Common myeloid progenitor, CD34-positive (primary cell): Measurements from ENCODE around the gene ARL8A.
A peak's percentile ranks its signal among the peaks of the same experiment; 100 is the strongest.

Source experiments
- CTCF ChIA-PET: fragments of 350-600 bp; sonication (Branson Sonifier 250); formaldehyde crosslinking; loops from one replicate; lab custom pipeline; 2021; ENCODE audit warnings: antibody characterized with exemption; lab: Charles Lee
- POLR2A ChIA-PET: fragments of 350-600 bp; sonication (Branson Sonifier 250); formaldehyde crosslinking; loops from one replicate; lab custom pipeline; 2021; ENCODE audit warnings: antibody characterized with exemption; lab: Charles Lee
- DNase-seq, 3 donors: peaks; one replicate each; pipeline versions ENCODE4 v3.0.0 to v3.0.0-alpha.2; 2013
- H3K27ac ChIP-seq, 2 experiments: 1 replicate in 1 of 2; 2 replicates in 1 of 2; pipeline ENCODE4 v1.7.0; 2013; ENCODE audit warnings: inconsistent platforms in 2 of 2, low read length in 2 of 2, mild to moderate bottlenecking in 2 of 2, low read depth in 1 of 2, moderate library complexity in 1 of 2; ENCODE audit not compliant: severe bottlenecking in 2 of 2, insufficient read depth in 1 of 2, poor library complexity in 1 of 2
- H3K27me3 ChIP-seq, 5 experiments: replicated peaks in 2 of 5; 1 replicate in 3 of 5; 2 replicates in 2 of 5; pipeline versions ENCODE4 v1.6.1 to v1.7.0; 2013; ENCODE audit warnings: low read length in 4 of 5, mild to moderate bottlenecking in 2 of 5, moderate library complexity in 2 of 5, inconsistent platforms in 1 of 5; ENCODE audit not compliant: insufficient read depth in 5 of 5, control insufficient read depth in 4 of 5
- H3K36me3 ChIP-seq, 4 experiments: 1 replicate in 2 of 4; 2 replicates in 2 of 4; pipeline versions ENCODE4 v1.6.1 to v1.7.0; 2013; ENCODE audit warnings: low read length in 3 of 4, control low read depth in 1 of 4, mild to moderate bottlenecking in 1 of 4; ENCODE audit not compliant: control insufficient read depth in 4 of 4, insufficient read depth in 4 of 4
- H3K4me1 ChIP-seq, 4 experiments: 1 replicate in 3 of 4; 2 replicates in 1 of 4; pipeline versions ENCODE4 v1.6.1 to v1.7.1; 2013; ENCODE audit warnings: low read length in 3 of 4, mild to moderate bottlenecking in 3 of 4, control low read depth in 1 of 4, inconsistent platforms in 1 of 4, moderate library complexity in 1 of 4; ENCODE audit not compliant: control insufficient read depth in 4 of 4, insufficient read depth in 4 of 4; ENCODE audit errors: control extremely low read depth in 1 of 4
- H3K4me3 ChIP-seq, 7 experiments: 1 replicate in 4 of 7; 2 replicates in 3 of 7; pipeline versions ENCODE4 v1.5.1 to v1.7.0; 2013; ENCODE audit warnings: mild to moderate bottlenecking in 7 of 7, low read length in 6 of 7, moderate library complexity in 6 of 7, inconsistent platforms in 2 of 7, low read depth in 2 of 7, control low read depth in 1 of 7; ENCODE audit not compliant: insufficient read depth in 4 of 7, control insufficient read depth in 1 of 7; ENCODE audit errors: extremely low read depth in 1 of 7
- H3K9me3 ChIP-seq, 5 experiments: 1 replicate in 4 of 5; 2 replicates in 1 of 5; pipeline versions ENCODE4 v1.6.1 to v1.7.1; 2013; ENCODE audit warnings: low read length in 4 of 5, mild to moderate bottlenecking in 2 of 5, inconsistent platforms in 1 of 5, low read depth in 1 of 5, moderate library complexity in 1 of 5; ENCODE audit not compliant: control insufficient read depth in 4 of 5, insufficient read depth in 2 of 5; ENCODE audit errors: control extremely low read depth in 1 of 5
- WGBS: methylation state at CpG from one replicate; pipeline ENCODE4 v1.1.5; 2013; ENCODE audit not compliant: insufficient coverage; 5-methylcytosine and 5-hydroxymethylcytosine counted together

The ARL8A gene

GRCh38 chr1:202133496-202133895 lies 11.0 kb downstream of the ARL8A start:
- CTCF ChIA-PET: interaction anchor here (0.7 to 3.9 kb wide), 6 partner anchors 10 to 216 kb away, joined by 3 to 31 read pairs (median 4); partner anchors contain the start of gene ARL8A
- DNase-seq: no peak
- Histone ChIP-seq H3K9me3 (no peaks in the 10 kb centered on the region), H3K4me1 (peaks cover 0 to 4% (median under 1%) of the 10 kb centered on the region in 4 experiments), H3K27me3 (no peaks in the 10 kb centered on the region), H3K36me3 (peaks cover 7 to 54% (median 43%) of the 10 kb centered on the region in 4 experiments), H3K27ac (no peak overlapping the region), H3K4me3 (no peak overlapping the region)
- 91% methylated on average over 6 of the region's 8 CpGs for WGBS
- POLR2A ChIA-PET: no interaction called here

GRCh38 chr1:202133001-202133400 lies 11.5 kb downstream of the ARL8A start:
- CTCF ChIA-PET: interaction anchor here (0.7 to 3.9 kb wide), 6 partner anchors 11 to 217 kb away, joined by 3 to 31 read pairs (median 4); partner anchors contain the start of gene ARL8A
- Histone ChIP-seq H3K27me3 (no peaks in the 10 kb centered on the region), H3K4me1 (peaks cover 0 to 4% (median under 1%) of the 10 kb centered on the region in 4 experiments)

DNA sequence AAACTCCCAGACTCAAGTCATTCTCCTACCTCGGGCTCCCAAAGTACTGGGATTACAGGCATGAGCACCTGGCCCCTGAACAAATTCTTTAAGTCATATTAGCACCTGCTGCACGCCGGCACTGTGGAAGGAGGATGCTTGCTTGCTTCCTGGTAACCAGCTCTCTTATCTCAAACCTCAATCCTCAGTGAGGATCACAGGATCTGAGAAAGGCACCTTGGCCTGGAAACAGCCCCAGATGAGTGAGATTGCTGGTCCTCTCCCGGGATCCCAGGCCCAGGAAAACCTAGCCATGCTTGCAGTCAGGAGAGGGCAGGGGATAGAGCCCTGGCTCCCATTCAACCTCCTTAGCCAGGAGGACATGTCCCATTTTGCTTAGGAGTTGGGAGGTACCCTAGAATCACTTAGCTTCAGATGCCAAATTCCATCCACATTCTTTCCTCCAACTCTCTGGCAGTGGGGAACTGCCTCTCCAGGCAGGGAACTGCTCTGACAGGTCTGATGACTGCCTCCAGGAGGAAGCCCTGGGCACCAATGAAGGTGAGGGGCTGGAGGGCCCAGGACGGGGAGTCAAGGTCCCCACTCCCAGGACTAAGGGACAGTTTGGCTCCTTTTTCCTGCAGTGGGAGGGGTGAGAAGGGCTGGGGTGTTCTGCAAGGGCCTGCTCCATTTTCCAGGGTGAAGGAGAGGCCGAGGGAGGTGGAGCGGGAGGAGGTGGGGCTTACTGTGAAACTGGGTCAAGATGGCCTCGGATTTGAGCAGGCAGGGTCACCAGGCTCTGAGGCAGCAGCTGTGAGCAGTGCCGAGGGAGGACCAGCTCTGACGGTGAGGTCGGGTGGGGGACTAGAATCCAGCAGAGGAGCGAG lies 12.3 kb downstream of the ARL8A start:
- 94% methylated on average over 12 of the region's 12 CpGs for WGBS
- Histone ChIP-seq H3K9me3 (no peaks in the 10 kb centered on the region), H3K4me3 (no peak overlapping the region), H3K4me1 (peaks cover 0 to 4% (median under 1%) of the 10 kb centered on the region in 4 experiments), H3K27ac (no peak overlapping the region), H3K27me3 (no peaks in the 10 kb centered on the region), H3K36me3 (peaks cover 5 to 44% (median 32%) of the 10 kb centered on the region in 4 experiments)
- ChIA-PET CTCF (interaction anchor here (0.6 to 3.9 kb wide), 6 partner anchors 10 to 131 kb away, joined by 3 to 31 read pairs (median 4); partner anchors contain the start of gene ARL8A), POLR2A (no interaction called here)
- DNase-seq: no peak

More at GRCh38 chr1:202133001-202133400, 11.5 kb downstream of the ARL8A start:
- POLR2A ChIA-PET: no interaction called here
- no peak for DNase-seq
- peaks cover 7 to 50% (median 38%) of the 10 kb centered on the region in 4 experiments for H3K36me3 ChIP-seq
- no peaks in the 10 kb centered on the region for H3K9me3 ChIP-seq
- H3K4me3 ChIP-seq: no peak overlapping the region
- WGBS: 92% methylated on average over 2 of the region's 14 CpGs
- no peak overlapping the region for H3K27ac ChIP-seq

- 80% methylated on average over 7 of the region's 9 CpGs for WGBS
- DNase-seq: no peak
- Histone ChIP-seq H3K27me3 (no peaks in the 10 kb centered on the region), H3K4me3 (no peak overlapping the region), H3K27ac (no peak overlapping the region), H3K9me3 (no peaks in the 10 kb centered on the region), H3K4me1 (peaks cover 0 to 12% (median 7%) of the 10 kb centered on the region in 4 experiments), H3K36me3 (peaks cover 5 to 40% (median 29%) of the 10 kb centered on the region in 4 experiments)
- ChIA-PET POLR2A (no interaction called here), CTCF (interaction anchor here (0.8 to 1.6 kb wide), 6 partner anchors 11 to 132 kb away, joined by 3 to 4 read pairs (median 4); no protein-coding TSS in a partner anchor)
Measured at GRCh38 chr1:202130816-202131522, 13.6 kb downstream of the ARL8A start.

DNA sequence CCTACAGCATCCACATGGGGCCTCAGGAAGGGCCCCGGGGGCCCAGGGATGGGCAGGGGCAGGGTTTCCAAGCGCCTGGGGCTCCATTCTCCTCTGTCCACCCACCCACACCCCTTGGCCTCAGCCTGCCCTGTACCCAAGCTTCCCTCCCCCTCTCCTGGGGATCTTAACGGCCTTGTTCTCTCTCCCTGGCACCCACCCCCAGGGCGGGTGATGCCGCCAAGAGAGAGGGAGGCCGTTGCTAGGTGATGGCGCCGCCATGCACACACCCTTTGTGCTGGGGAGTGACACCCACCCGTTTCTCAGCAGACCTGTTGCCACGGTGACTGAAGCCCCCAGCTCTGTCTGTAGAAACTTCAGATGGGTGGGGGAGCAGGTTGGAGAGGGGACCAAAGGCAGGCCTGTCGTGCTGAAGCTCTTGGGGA lies 14.2 kb downstream of the ARL8A start:
- peak in 2 of 3 donors; percentile 44 to 66 for DNase-seq
- Histone ChIP-seq H3K27me3 (no peaks in the 10 kb centered on the region), H3K36me3 (peaks cover 5 to 33% (median 23%) of the 10 kb centered on the region in 4 experiments), H3K4me3 (no peak overlapping the region), H3K27ac (no peak overlapping the region), H3K4me1 (peaks cover 0 to 12% (median 7%) of the 10 kb centered on the region in 4 experiments), H3K9me3 (no peaks in the 10 kb centered on the region)
- POLR2A ChIA-PET: no interaction called here
- CTCF ChIA-PET: interaction anchor here (0.8 to 1.6 kb wide), 5 partner anchors 9 to 131 kb away, joined by 3 to 4 read pairs (median 3); no protein-coding TSS in a partner anchor
- WGBS: 80% methylated on average over 1 of the region's 11 CpGs

DNA sequence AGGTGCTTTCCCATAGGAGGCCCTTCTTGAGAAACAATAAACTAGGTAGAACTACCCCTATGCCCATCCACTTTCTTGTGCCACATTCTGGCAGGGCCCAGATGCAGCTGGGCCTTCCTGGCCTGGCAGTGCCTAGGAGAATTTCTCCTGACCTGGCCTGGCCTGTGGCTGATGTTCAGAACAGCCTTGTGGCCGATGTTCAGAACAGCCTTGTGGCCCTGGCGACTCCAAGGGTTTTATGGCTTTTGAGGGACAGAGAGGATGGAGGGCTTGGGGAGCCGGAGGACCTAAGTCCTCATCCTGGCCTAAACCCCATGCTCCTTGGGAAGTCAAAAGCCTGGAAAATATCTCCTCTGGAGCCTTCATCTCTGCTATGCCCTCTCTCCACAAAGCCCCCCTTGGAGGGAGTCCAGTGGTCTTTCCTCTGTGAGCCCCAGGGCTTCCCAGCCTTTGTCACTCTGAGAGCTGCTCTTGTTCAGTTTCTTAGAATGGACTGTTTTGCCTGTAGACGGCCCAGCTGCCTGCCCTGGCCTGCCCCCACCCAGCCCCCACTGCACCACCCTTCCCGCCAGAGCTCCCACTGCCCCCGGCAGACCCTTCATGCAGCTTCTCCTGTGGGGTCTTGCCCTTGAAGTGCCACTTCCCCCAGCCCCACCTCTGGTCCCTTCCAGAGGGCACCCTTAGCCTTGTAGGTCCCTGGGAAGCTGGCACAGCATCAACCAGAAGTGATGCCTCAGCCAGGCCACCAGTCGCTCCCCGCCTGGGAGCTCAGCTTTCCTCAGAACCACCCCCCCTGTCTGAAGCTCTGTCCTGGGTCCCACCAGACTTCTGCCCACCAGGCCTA lies 14.9 kb downstream of the ARL8A start:
- peaks cover 0 to 12% (median 7%) of the 10 kb centered on the region in 4 experiments for H3K4me1 ChIP-seq
- 90% methylated on average over 6 of the region's 8 CpGs for WGBS
- no peaks in the 10 kb centered on the region for H3K27me3 ChIP-seq
- CTCF ChIA-PET: interaction anchor here (0.6 to 1.6 kb wide), 6 partner anchors 8 to 130 kb away, joined by 3 to 4 read pairs (median 3); no protein-coding TSS in a partner anchor
- peak in 1 of 3 donors; percentile 10 for DNase-seq
- H3K36me3 ChIP-seq: peaks cover 5 to 27% (median 21%) of the 10 kb centered on the region in 4 experiments
- H3K4me3 ChIP-seq: no peak overlapping the region
- no peaks in the 10 kb centered on the region for H3K9me3 ChIP-seq
- POLR2A ChIA-PET: no interaction called here
- no peak overlapping the region for H3K27ac ChIP-seq
